ENCODE measurements around the gene PAQR9. TPM values are rescaled to one million over a fixed set of nuclear protein-coding genes. Genes with fewer than 3 reads are reported as not detected.

The PAQR9 gene
- total and polyA plus RNA-seq, 2 donors (not counting 3 experiments of a cell fraction or from before 2014, with no cell fraction given): not detected

DNA sequence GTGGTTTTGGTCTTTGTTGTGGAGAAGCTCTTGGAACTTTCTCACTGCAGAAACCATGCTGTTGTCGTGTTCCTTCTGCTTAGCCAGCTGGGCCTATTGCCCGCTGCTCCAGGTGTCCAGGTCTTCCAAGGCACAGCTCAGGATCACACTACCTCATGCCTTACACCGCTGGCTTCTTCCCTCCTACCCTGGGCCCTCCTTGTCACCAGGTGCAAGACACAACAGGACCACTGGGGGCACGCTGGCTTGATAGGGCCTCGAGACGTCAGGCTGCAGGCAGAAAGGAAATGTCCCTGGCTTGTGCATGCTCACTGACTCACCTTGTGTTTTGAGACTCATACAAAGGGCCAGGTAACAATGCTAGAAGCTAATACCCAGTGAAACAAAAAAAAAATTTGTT, 32.3 kb downstream of the PAQR9 start:
- Histone ChIP-seq H3K79me2 (ENCODE audit: control insufficient read depth, insufficient read depth, low read length) (no peaks in the 10 kb centered on the region), H3K9me1 (replicated peaks; ENCODE audit: control insufficient read depth, extremely low read depth, insufficient read depth, low read length) (no peaks in the 10 kb centered on the region), H3K4me2 (ENCODE audit: insufficient read depth, low read length) (no peak overlapping the region), H3K27ac (ENCODE audit: insufficient read depth, low read depth, low read length) (no peak overlapping the region), H3K9me3 (replicated peaks; ENCODE audit: control insufficient read depth, insufficient read depth, low read length) (no peaks in the 10 kb centered on the region), H3K27me3 (ENCODE audit: control insufficient read depth in 2 of 2, insufficient read depth in 2 of 2, low read length in 2 of 2) (peaks cover 8 to 10% of the 10 kb centered on the region in 2 experiments), H3K4me1 (ENCODE audit: control insufficient read depth, extremely low read depth, insufficient read depth, low read length) (no peaks in the 10 kb centered on the region), H3K36me3 (ENCODE audit: control insufficient read depth in 2 of 2, extremely low read depth in 1 of 2, insufficient read depth in 2 of 2, low read length in 2 of 2) (no peaks in the 10 kb centered on the region), H4K20me1 (replicated peaks; ENCODE audit: control insufficient read depth, extremely low read depth, insufficient read depth, low read length) (no peaks in the 10 kb centered on the region), H3K9ac (replicated peaks; ENCODE audit: extremely low read depth, insufficient read depth, low read length) (no peak overlapping the region), H2AFZ (ENCODE audit: low read depth, low read length) (no peak overlapping the region), H3K4me3 (replicated peaks in 1 of 3; ENCODE audit: insufficient read depth in 1 of 3, low read depth in 1 of 3, low read length in 3 of 3) (no peak overlapping the region)
- BruUV-seq (replicated peaks): no TSS peak
- FAIRE-seq: no peak
- ChIA-PET POLR2A (no interaction called here), CTCF (interaction anchor here (1.0 to 2.7 kb wide), 10 partner anchors 13 to 63 kb away, joined by 3 to 9 read pairs (median 4); no protein-coding TSS in a partner anchor)
- no peak for DNase-seq (ENCODE audit: low read depth, low spot score)
- intact Hi-C loops (cut with micrococcal nuclease) (no loop called here), dilution Hi-C loops (cut with MboI; ENCODE audit: extremely low pct_ligation_motif_present, low sequenced_read_pairs) (no loop called here)
- TF ChIP-seq MAX (IDR thresholded peaks at IDR 0.05; ENCODE audit: insufficient read depth, insufficient read length): no peak
- TF ChIP-seq FOS (IDR thresholded peaks at IDR 0.05; ENCODE audit: borderline replicate concordance, insufficient read depth, low read length): no peak

- CTCF ChIA-PET: interaction anchor here (1.0 to 2.7 kb wide), 7 partner anchors 30 to 64 kb away, joined by 3 to 9 read pairs (median 5); no protein-coding TSS in a partner anchor
- TF ChIP-seq MAX (IDR thresholded peaks at IDR 0.05; ENCODE audit: insufficient read depth, insufficient read length): no peak
- TF ChIP-seq MYC (IDR thresholded peaks at IDR 0.05; ENCODE audit: low read depth, low read length): no peak
- no peak for TF ChIP-seq FOS (IDR thresholded peaks at IDR 0.05; ENCODE audit: borderline replicate concordance, insufficient read depth, low read length)
- TF ChIP-seq, protein P1, sequence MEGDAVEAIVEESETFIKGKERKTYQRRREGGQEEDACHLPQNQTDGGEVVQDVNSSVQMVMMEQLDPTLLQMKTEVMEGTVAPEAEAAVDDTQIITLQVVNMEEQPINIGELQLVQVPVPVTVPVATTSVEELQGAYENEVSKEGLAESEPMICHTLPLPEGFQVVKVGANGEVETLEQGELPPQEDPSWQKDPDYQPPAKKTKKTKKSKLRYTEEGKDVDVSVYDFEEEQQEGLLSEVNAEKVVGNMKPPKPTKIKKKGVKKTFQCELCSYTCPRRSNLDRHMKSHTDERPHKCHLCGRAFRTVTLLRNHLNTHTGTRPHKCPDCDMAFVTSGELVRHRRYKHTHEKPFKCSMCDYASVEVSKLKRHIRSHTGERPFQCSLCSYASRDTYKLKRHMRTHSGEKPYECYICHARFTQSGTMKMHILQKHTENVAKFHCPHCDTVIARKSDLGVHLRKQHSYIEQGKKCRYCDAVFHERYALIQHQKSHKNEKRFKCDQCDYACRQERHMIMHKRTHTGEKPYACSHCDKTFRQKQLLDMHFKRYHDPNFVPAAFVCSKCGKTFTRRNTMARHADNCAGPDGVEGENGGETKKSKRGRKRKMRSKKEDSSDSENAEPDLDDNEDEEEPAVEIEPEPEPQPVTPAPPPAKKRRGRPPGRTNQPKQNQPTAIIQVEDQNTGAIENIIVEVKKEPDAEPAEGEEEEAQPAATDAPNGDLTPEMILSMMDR (IDR thresholded peaks at IDR 0.05; ENCODE audit: extremely low read depth in 1 of 2, insufficient read depth in 1 of 2, low read depth in 1 of 2, low read length in 2 of 2): no peak
- no peak for TF ChIP-seq POLR2A (IDR thresholded peaks at IDR 0.05; ENCODE audit: low read depth, low read length)
- no peak for TF ChIP-seq POLR2AphosphoS5 (IDR thresholded peaks at IDR 0.05; ENCODE audit: insufficient read depth, low read depth, low read length)
- TF ChIP-seq GATA2 (IDR thresholded peaks at IDR 0.05; ENCODE audit: insufficient read depth, insufficient read length, low read depth, low read length): no peak
- no peak for TF ChIP-seq JUN (IDR thresholded peaks at IDR 0.05; ENCODE audit: borderline replicate concordance, insufficient read depth, insufficient read length, low read depth)
- TF ChIP-seq EZH2 (IDR thresholded peaks at IDR 0.05; ENCODE audit: borderline replicate concordance, low read depth, low read length, severe bottlenecking): no peak
- POLR2A ChIA-PET: no interaction called here
- H3K36me3 ChIP-seq (ENCODE audit: control insufficient read depth in 2 of 2, extremely low read depth in 1 of 2, insufficient read depth in 2 of 2, low read length in 2 of 2): no peaks in the 10 kb centered on the region
- no peaks in the 10 kb centered on the region for H4K20me1 ChIP-seq (replicated peaks; ENCODE audit: control insufficient read depth, extremely low read depth, insufficient read depth, low read length)
- no peaks in the 10 kb centered on the region for H3K9me3 ChIP-seq (replicated peaks; ENCODE audit: control insufficient read depth, insufficient read depth, low read length)
- H3K9ac ChIP-seq (replicated peaks; ENCODE audit: extremely low read depth, insufficient read depth, low read length): no peak overlapping the region
- no peak overlapping the region for H3K27ac ChIP-seq (ENCODE audit: insufficient read depth, low read depth, low read length)
- H3K79me2 ChIP-seq (ENCODE audit: control insufficient read depth, insufficient read depth, low read length): no peaks in the 10 kb centered on the region
- peaks cover 8 to 16% of the 10 kb centered on the region in 2 experiments for H3K27me3 ChIP-seq (ENCODE audit: control insufficient read depth in 2 of 2, insufficient read depth in 2 of 2, low read length in 2 of 2)
- no TSS peak for BruUV-seq (replicated peaks)
- FAIRE-seq (no peak), DNase-seq (ENCODE audit: low read depth, low spot score) (no peak)
- no peak overlapping the region for H2AFZ ChIP-seq (ENCODE audit: low read depth, low read length)
- no peak overlapping the region for H3K4me2 ChIP-seq (ENCODE audit: insufficient read depth, low read length)
- H3K9me1 ChIP-seq (replicated peaks; ENCODE audit: control insufficient read depth, extremely low read depth, insufficient read depth, low read length): no peaks in the 10 kb centered on the region
- dilution Hi-C loops (cut with MboI; ENCODE audit: extremely low pct_ligation_motif_present, low sequenced_read_pairs): no loop called here
- intact Hi-C loops (cut with micrococcal nuclease): no loop called here
- H3K4me3 ChIP-seq (replicated peaks in 1 of 3; ENCODE audit: insufficient read depth in 1 of 3, low read depth in 1 of 3, low read length in 3 of 3): no peak overlapping the region
- H3K4me1 ChIP-seq (ENCODE audit: control insufficient read depth, extremely low read depth, insufficient read depth, low read length): no peaks in the 10 kb centered on the region
These were observed 33.0 kb downstream of the PAQR9 start for GRCh38 chr3:142930463-142930862.

Data from endothelial cell of umbilical vein (primary cell).